HG03521 (cell line): Measurements from ENCODE around the gene NCAPD2.

ENCODE experiments used
- ATAC-seq: cut with Tn5 transposase; IDR thresholded peaks from one replicate; pipeline ENCODE4 v1.9.1; 2021; ENCODE audit warnings: mild to moderate bottlenecking, moderate library complexity; ENCODE audit not compliant: unreplicated experiment

Gene NCAPD2, protein sequence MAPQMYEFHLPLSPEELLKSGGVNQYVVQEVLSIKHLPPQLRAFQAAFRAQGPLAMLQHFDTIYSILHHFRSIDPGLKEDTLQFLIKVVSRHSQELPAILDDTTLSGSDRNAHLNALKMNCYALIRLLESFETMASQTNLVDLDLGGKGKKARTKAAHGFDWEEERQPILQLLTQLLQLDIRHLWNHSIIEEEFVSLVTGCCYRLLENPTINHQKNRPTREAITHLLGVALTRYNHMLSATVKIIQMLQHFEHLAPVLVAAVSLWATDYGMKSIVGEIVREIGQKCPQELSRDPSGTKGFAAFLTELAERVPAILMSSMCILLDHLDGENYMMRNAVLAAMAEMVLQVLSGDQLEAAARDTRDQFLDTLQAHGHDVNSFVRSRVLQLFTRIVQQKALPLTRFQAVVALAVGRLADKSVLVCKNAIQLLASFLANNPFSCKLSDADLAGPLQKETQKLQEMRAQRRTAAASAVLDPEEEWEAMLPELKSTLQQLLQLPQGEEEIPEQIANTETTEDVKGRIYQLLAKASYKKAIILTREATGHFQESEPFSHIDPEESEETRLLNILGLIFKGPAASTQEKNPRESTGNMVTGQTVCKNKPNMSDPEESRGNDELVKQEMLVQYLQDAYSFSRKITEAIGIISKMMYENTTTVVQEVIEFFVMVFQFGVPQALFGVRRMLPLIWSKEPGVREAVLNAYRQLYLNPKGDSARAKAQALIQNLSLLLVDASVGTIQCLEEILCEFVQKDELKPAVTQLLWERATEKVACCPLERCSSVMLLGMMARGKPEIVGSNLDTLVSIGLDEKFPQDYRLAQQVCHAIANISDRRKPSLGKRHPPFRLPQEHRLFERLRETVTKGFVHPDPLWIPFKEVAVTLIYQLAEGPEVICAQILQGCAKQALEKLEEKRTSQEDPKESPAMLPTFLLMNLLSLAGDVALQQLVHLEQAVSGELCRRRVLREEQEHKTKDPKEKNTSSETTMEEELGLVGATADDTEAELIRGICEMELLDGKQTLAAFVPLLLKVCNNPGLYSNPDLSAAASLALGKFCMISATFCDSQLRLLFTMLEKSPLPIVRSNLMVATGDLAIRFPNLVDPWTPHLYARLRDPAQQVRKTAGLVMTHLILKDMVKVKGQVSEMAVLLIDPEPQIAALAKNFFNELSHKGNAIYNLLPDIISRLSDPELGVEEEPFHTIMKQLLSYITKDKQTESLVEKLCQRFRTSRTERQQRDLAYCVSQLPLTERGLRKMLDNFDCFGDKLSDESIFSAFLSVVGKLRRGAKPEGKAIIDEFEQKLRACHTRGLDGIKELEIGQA (N-terminal part only)

GRCh38 chr12:6493497-6494257, at the start of gene NCAPD2:
Gene NCAPD2 (plus strand): TSS chr12:6494102. CDS start chr12:6495099, 997 bp downstream.
- peak; percentile 80 for ATAC-seq

DNA sequence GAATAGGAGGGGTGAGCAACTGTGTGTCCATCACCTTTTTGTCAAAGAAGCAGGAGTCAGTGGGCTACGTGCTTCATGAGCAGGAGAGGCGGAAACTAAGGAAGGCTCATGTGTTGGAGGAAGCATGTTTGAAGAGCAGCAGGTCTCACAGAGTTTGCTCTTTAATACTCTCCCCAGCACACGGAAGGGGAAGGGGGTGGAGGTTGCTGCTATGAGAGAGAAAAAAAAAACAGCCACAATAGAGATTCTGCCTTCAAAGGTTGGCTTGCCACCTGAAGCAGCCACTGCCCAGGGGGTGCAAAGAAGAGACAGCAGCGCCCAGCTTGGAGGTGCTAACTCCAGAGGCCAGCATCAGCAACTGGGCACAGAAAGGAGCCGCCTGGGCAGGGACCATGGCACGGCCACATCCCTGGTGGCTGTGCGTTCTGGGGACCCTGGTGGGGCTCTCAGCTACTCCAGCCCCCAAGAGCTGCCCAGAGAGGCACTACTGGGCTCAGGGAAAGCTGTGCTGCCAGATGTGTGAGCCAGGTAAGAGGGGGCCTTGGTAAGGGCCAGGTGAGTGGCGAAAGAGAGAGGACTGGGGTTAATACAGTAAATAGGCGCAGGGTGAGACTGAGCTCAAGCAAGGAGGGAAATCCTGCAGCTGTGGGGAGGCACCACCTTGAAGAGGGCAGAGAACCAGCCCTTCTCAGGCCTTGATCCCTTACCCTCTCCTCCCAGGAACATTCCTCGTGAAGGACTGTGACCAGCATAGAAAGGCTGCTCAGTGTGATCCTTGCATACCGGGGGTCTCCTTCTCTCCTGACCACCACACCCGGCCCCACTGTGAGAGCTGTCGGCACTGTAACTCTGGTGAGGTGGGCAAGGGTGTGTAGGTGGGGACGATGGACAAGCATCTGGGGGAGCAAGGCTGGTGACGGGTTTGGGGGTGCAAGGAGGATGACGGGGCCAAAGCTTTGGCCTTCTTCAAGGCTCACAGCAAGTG, 48.9 kb upstream of the NCAPD2 start, which contains the start of gene CD27:
CD27 (plus strand) TSS at position 252 of the 985 bp plus-strand sequence; CDS start at position 393, 141 bp downstream.
- ATAC-seq, result no peak

DNA sequence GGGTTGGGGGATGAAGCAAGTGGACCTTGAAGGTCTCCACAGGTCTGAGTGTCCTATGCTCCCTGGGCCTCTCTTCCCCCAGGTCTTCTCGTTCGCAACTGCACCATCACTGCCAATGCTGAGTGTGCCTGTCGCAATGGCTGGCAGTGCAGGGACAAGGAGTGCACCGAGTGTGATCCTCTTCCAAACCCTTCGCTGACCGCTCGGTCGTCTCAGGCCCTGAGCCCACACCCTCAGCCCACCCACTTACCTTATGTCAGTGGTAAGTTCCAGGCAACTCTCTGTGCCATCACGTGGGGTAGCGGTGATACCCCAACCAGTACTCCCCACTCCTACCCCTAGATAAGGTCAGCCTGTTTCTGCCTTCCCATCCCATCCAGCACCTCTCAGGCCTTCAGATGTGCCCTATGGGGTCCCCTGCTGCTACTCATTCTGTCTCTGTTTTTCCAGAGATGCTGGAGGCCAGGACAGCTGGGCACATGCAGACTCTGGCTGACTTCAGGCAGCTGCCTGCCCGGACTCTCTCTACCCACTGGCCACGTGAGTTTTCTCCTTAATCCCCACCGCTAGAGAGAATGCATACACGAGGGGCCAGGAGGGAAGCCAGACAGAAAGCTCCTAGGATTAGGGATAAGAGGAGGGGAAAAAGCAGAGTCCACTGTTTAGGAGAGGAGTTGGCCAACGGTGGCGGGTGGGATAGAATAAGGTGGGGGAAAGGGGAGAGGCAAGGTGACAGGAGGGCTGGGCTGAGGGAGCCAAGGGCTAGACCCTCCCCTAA, 43.6 kb upstream of the NCAPD2 start:
- no peak for ATAC-seq

- no peak for ATAC-seq
Observed at GRCh38 chr12:6450869-6451347, 43.0 kb upstream of the NCAPD2 start.

DNA sequence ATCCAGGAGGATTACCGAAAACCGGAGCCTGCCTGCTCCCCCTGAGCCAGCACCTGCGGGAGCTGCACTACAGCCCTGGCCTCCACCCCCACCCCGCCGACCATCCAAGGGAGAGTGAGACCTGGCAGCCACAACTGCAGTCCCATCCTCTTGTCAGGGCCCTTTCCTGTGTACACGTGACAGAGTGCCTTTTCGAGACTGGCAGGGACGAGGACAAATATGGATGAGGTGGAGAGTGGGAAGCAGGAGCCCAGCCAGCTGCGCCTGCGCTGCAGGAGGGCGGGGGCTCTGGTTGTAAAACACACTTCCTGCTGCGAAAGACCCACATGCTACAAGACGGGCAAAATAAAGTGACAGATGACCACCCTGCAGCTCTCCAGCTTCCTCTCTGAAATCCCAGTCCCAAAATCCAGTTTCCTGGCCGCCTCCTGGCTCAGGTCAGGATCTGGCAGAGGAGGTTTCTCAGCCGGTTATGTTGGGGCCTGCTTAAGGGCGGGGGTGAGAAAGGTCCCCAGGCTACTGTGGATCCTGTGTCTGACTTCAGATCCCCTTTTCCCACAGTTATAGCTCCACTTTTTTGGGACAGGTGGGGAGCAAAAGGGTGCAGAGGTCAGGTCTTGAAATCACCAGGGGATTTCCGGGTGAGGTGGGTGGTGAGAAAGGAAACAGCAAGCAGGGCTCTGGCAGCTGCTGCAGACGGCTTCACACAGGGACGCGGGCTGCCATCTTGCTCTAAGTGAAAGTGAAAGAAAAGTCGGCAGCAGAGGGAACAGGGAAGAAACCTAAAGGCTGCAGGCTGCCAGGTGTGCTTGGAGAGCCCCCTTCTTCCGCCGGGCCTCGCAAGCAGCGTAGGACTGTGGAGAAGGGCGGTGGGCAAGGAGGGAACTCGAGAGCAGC, 42.3 kb upstream of the NCAPD2 start, which contains the start of gene TAPBPL:
TAPBPL (plus strand) TSS at position 695 of the 897 bp plus-strand sequence. CDS start 207 bp downstream, outside the sequence.
- ATAC-seq, result peak; percentile 70

DNA sequence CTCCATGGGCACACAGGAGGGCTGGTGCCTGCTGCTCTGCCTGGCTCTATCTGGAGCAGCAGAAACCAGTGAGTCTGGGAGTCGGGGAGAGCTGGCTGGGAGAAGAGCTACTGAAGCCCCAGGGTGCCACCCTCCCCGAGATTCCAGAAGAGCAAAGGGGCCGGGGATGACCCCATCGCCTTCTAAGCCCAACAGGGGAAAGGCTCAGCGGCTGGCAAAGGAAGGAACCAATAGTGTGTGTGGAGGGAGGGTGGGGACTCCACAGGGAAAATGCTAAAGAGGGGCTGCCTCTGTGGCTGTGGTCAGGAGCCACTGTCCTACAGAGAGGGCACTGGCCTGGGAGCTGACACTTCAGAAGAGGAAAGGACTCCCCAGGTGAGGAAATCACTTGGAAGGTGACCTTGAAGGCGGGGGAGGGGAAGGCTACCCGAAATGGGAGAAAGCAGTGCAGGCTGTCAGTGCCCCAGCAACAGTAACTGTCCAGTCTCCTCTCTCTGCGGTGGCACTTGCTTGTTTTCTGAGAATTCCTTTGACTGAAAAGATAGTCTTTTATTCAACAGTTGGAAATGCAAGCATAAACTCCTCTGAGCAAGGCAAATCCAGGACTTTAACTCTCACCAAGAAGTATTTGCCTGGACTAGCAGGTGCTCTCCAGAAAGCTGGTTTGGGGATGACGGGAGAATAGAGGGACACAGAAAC, 41.5 kb upstream of the NCAPD2 start:
- ATAC-seq, result no peak

- ATAC-seq, result no peak
Observed at GRCh38 chr12:6452944-6453630, 40.8 kb upstream of the NCAPD2 start.

DNA sequence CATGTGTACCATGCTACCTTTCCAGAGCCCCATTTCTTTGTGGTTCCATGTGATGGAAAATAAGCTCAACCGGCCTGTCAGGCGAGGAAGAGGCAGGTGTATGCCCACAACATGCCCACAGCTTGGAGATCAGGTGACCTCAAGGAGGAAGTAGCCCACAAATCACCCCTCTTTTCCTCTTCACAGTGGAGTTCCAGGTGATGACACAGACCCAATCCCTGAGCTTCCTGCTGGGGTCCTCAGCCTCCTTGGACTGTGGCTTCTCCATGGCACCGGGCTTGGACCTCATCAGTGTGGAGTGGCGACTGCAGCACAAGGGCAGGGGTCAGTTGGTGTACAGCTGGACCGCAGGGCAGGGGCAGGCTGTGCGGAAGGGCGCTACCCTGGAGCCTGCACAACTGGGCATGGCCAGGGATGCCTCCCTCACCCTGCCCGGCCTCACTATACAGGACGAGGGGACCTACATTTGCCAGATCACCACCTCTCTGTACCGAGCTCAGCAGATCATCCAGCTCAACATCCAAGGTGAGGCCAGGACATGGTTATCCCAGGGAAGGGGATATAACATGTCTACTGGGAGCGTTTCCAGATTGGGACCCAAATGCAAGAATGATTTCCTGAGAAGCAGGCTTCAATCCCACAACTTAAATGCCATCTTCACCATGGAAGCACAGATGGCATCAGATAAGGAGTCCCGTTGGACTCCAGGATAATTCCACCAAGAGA, 36.5 kb upstream of the NCAPD2 start:
- ATAC-seq, result no peak

GRCh38 chr12:6458281-6459003, 35.5 kb upstream of the NCAPD2 start:
- ATAC-seq, result no peak

- no peak for ATAC-seq
Observed at GRCh38 chr12:6459004-6459337, 34.9 kb upstream of the NCAPD2 start.

- no peak for ATAC-seq
Observed at GRCh38 chr12:6460751-6461371, 33.0 kb upstream of the NCAPD2 start.

- peak; percentile 80 for ATAC-seq
Observed at GRCh38 chr12:6461401-6462233, 32.3 kb upstream of the NCAPD2 start.
